ENCODE data around the gene NCOA3.

DNA sequence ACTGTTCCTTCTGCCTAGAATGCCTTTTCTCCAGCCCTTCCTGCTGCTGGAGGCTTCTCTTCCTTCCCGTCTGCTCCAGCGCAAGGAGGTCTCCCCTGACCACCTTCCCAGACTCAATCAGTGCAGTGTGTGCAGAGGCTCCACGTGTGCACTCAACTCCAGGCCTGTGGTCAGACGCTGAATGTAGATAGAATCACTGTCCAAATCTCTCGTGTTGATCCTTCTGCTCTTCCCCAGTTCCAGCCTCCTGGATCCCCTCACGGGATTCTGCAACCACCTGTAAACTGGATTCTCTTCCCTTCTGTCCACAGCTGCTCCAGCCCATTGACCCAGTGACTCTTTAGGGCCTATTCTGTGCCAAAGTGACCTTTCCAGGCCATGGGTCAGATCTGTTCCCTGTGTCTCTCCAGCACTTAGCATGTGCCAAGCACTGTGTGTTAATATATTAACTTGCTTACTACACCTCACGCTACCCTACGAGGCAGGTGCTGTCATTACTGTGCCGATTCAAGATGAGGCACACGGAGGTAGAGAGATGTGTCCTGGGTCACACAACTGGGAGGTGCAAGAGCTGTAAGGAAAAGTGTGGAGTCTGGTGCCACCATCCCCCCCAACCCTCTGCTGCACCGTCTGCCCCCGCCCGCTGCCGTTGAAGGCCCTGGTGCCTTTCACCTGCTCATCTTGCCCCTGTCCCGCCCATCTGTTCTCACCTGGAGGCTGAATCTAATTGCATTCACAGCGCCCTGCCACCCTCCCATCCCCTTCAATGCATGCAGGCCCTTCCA, 171.4 kb downstream of the NCOA3 start:
- TF ChIP-seq TAF1 (IDR thresholded peaks at IDR 0.05; ENCODE audit: borderline replicate concordance, low read depth, low read length) (no peak), POLR2A (IDR thresholded peaks at IDR 0.05; ENCODE audit: low read depth, low read length) (no peak), POLR2AphosphoS5 (IDR thresholded peaks at IDR 0.05; ENCODE audit: low read depth, low read length) (no peak)
